HepG2 (cell line): ENCODE data around the gene RPP21. TPM values are rescaled to one million over a fixed set of nuclear protein-coding genes. Genes with fewer than 3 reads are reported as not detected.

Experiments used
- CREM ChIP-seq, 2 experiments: sonication (generic) in 1 of 2; formaldehyde crosslinking in 1 of 2; IDR thresholded peaks; 2 replicates each; pipeline versions ENCODE4 v1.4.0 to v1.6.1; 2016 to 2020; ENCODE audit warnings: antibody characterized with exemption in 1 of 2, mild to moderate bottlenecking in 1 of 2, missing genetic modification reagents in 1 of 2
- DR1 ChIP-seq: sonication (generic); formaldehyde crosslinking; IDR thresholded peaks from 2 replicates; pipeline ENCODE4 v1.8.0; 2021; ENCODE audit warnings: mild to moderate bottlenecking, missing genetic modification reagents, inconsistent platforms
- EP300 ChIP-seq, 3 experiments: sonication (generic) in 1 of 3; formaldehyde crosslinking in 1 of 3; IDR thresholded peaks; 2 replicates each; pipeline versions ENCODE4 v1.5.1 to v1.6.1; 2011 to 2020; ENCODE audit warnings: low read depth in 2 of 3, low read length in 2 of 3, borderline replicate concordance in 1 of 3, improper control_type of control experiment in 1 of 3, mild to moderate bottlenecking in 1 of 3, missing genetic modification reagents in 1 of 3, moderate library complexity in 1 of 3
- FOXA3 ChIP-seq: IDR thresholded peaks from 2 replicates; pipeline ENCODE4 v1.6.1; 2016; ENCODE audit warnings: missing genetic modification reagents, missing compliant biosample characterization
- FOXP1 ChIP-seq, 2 experiments: fragments of 450-650 bp in 1 of 2; IDR thresholded peaks; 2 replicates each; pipeline ENCODE4 v1.6.1; 2017 to 2018; ENCODE audit warnings: antibody characterized with exemption in 1 of 2
- GATAD2A ChIP-seq: IDR thresholded peaks from 2 replicates; pipeline ENCODE4 v1.6.1; 2016
- GPN1 ChIP-seq: sonication (generic); formaldehyde crosslinking; IDR thresholded peaks from 2 replicates; pipeline ENCODE4 v1.5.1; 2020; ENCODE audit warnings: missing genetic modification reagents, borderline replicate concordance
- HINFP ChIP-seq: sonication (generic); formaldehyde crosslinking; IDR thresholded peaks from 2 replicates; pipeline ENCODE4 v1.4.0; 2020; ENCODE audit warnings: low read depth, mild to moderate bottlenecking, missing genetic modification reagents
- HNRNPH1 ChIP-seq: fragments of 200-400 bp; formaldehyde crosslinking; optimal IDR thresholded peaks from 2 replicates; pipeline ENCODE3; 2017; ENCODE audit warnings: mild to moderate bottlenecking, low read depth, low read length
- HOXA7 ChIP-seq: sonication (generic); formaldehyde crosslinking; IDR thresholded peaks from 2 replicates; pipeline ENCODE4 v1.8.1; 2022; ENCODE audit warnings: mild to moderate bottlenecking, missing genetic modification reagents, moderate library complexity
- KDM1A ChIP-seq: IDR thresholded peaks from 2 replicates; pipeline ENCODE4 v1.6.1; 2016; ENCODE audit warnings: missing compliant biosample characterization
- KDM3A ChIP-seq: IDR thresholded peaks from 2 replicates; pipeline ENCODE4 v1.6.1; 2018; ENCODE audit warnings: low read depth, missing compliant biosample characterization
- KLF13 ChIP-seq: sonication (generic); formaldehyde crosslinking; IDR thresholded peaks from 2 replicates; pipeline ENCODE4 v1.4.0; 2020; ENCODE audit warnings: mild to moderate bottlenecking, missing genetic modification reagents
- MXD1 ChIP-seq: sonication (generic); formaldehyde crosslinking; IDR thresholded peaks from 2 replicates; pipeline ENCODE4 v1.4.0; 2020; ENCODE audit warnings: mild to moderate bottlenecking, missing genetic modification reagents
- MZF1 ChIP-seq: sonication (generic); formaldehyde crosslinking; IDR thresholded peaks from 2 replicates; pipeline ENCODE4 v1.8.1; 2023; ENCODE audit warnings: mild to moderate bottlenecking, missing genetic modification reagents, borderline replicate concordance
- NKX3-1 ChIP-seq: sonication (generic); formaldehyde crosslinking; IDR thresholded peaks from 2 replicates; pipeline ENCODE4 v1.5.0; 2020; ENCODE audit warnings: missing genetic modification reagents
- NONO ChIP-seq, 2 experiments: fragments of 450-650 bp in 1 of 2; sonication (generic) in 1 of 2; formaldehyde crosslinking in 1 of 2; IDR thresholded peaks in 1 of 2; conservative IDR thresholded peaks in 1 of 2; 2 replicates each; pipeline versions ENCODE4 v1.6.1 to v1.8.0; 2017 to 2022; ENCODE audit warnings: mild to moderate bottlenecking in 1 of 2, missing genetic modification reagents in 1 of 2, moderate library complexity in 1 of 2
- NRL ChIP-seq: sonication (generic); formaldehyde crosslinking; IDR thresholded peaks from 2 replicates; pipeline ENCODE4 v1.5.0; 2020; ENCODE audit warnings: missing genetic modification reagents, mild to moderate bottlenecking, moderate library complexity, borderline replicate concordance
- RARA ChIP-seq: IDR thresholded peaks from 2 replicates; pipeline ENCODE4 v1.6.1; 2016; ENCODE audit warnings: missing genetic modification reagents, missing compliant biosample characterization
- REXO4 ChIP-seq: sonication (generic); formaldehyde crosslinking; IDR thresholded peaks from 2 replicates; pipeline ENCODE4 v1.8.0; 2022; ENCODE audit warnings: missing genetic modification reagents, mild to moderate bottlenecking, borderline replicate concordance
- SMC3 ChIP-seq: IDR thresholded peaks from 2 replicates; pipeline ENCODE4 v1.6.1; 2011; ENCODE audit warnings: low read length, improper control_type of control experiment
- TSC22D2 ChIP-seq: sonication (generic); formaldehyde crosslinking; IDR thresholded peaks from 2 replicates; pipeline ENCODE4 v1.5.1; 2020; ENCODE audit warnings: missing genetic modification reagents, mild to moderate bottlenecking, borderline replicate concordance
- ZEB1 ChIP-seq: IDR thresholded peaks from 2 replicates; pipeline ENCODE4 v1.6.1; 2012; ENCODE audit warnings: mild to moderate bottlenecking, low read depth, inconsistent platforms; ENCODE audit not compliant: insufficient replicate concordance
- ZNF331 ChIP-seq: sonication (generic); formaldehyde crosslinking; IDR thresholded peaks from 2 replicates; pipeline ENCODE4 v1.4.0; 2020; ENCODE audit warnings: missing genetic modification reagents
- ZNF451 ChIP-seq: sonication (generic); formaldehyde crosslinking; IDR thresholded peaks from 2 replicates; pipeline ENCODE4 v1.5.0; 2020; ENCODE audit warnings: mild to moderate bottlenecking, missing genetic modification reagents
- ZNF558 ChIP-seq: sonication (generic); formaldehyde crosslinking; IDR thresholded peaks from 2 replicates; pipeline ENCODE4 v1.9.0; 2022; ENCODE audit warnings: mild to moderate bottlenecking, missing genetic modification reagents, borderline replicate concordance
- ZNF773 ChIP-seq: sonication (generic); formaldehyde crosslinking; IDR thresholded peaks from 2 replicates; pipeline ENCODE4 v1.4.0; 2020; ENCODE audit warnings: missing genetic modification reagents, borderline replicate concordance
- ZSCAN31 ChIP-seq: sonication (generic); formaldehyde crosslinking; IDR thresholded peaks from 2 replicates; pipeline ENCODE4 v1.5.0; 2020; ENCODE audit warnings: low read depth, mild to moderate bottlenecking, missing genetic modification reagents
- polyA plus RNA-seq, 8 experiments: library from polyadenylated mRNA; depleted of rRNA in 3 of 8; stranded (reverse) in 7 of 8; unstranded in 1 of 8; fragments of >200 nt; fragmentation: Illumina TruSeq in 4 of 8; extraction: Trizol in 4 of 8; gene quantifications; 2 replicates each; pipeline versions ENCODE4 v1.2.1 to v1.2.3, GENCODE V29; 2011 to 2016; ENCODE audit warnings: low read depth in 4 of 8, missing spikeins in 1 of 8, mixed read lengths in 1 of 8; ENCODE audit not compliant: insufficient read depth in 1 of 8
- total RNA-seq, 5 experiments: library from RNA; depleted of rRNA; stranded (reverse); fragments of >200 nt; fragmentation: Illumina TruSeq; extraction: Trizol; gene quantifications; 2 replicates each; pipeline ENCODE4 v1.2.3, GENCODE V29; 2016; ENCODE audit warnings: low read depth in 1 of 5
- TF ChIP-seq, protein P1 (sequence below): sonication (generic); formaldehyde crosslinking; IDR thresholded peaks from 2 replicates; pipeline ENCODE4 v1.8.1; 2023; ENCODE audit warnings: mild to moderate bottlenecking, missing genetic modification reagents, borderline replicate concordance

Gene RPP21
- total and polyA plus RNA-seq, 2 of the 13 experiments (the other 11 are each of a cell fraction or from before 2014, with no cell fraction given), result 53.1 to 72.3 TPM

GRCh38 chr6:30326526-30327231, 18.3 kb upstream of the RPP21 start, which contains the start of gene TRIM39 (continued):
- TF ChIP-seq TSC22D2 (CRISPR knock-in tag) (no peak), NKX3-1 (CRISPR knock-in tag) (peak; percentile 65; the same call in 1 of the 2 replicates), GPN1 (CRISPR knock-in tag) (no peak; the same call in 1 of the 2 replicates), CREM (IDR thresholded peaks at IDR 0.05) (no peak), CREM (CRISPR knock-in tag; IDR thresholded peaks at IDR 0.05) (peak; percentile 28; the same call in 1 of the 2 replicates), EP300 (IDR thresholded peaks at IDR 0.05; ENCODE audit: low read depth in 2 of 2, low read length in 2 of 2) (no peak; a peak in 1 of 4 replicates), EP300 (CRISPR knock-in tag; IDR thresholded peaks at IDR 0.05; ENCODE audit: borderline replicate concordance) (no peak), GATAD2A (CRISPR knock-in tag) (no peak), KDM3A (CRISPR knock-in tag) (peak; percentile 61; the same call in 1 of the 2 replicates), ZNF558 (peak; percentile 77; the same call in 1 of the 2 replicates), FOXA3 (CRISPR knock-in tag) (no peak), ZNF773 (0 out of 2 replicates have a peak, but pooled peaks have one; percentile 38), HOXA7 (peak; percentile 64; the same call in 1 of the 2 replicates), MXD1 (peak; percentile 76), ZSCAN31 (CRISPR knock-in tag) (peak; percentile 78; the same call in 1 of the 2 replicates), ZNF331 (CRISPR knock-in tag) (no peak), KDM1A (CRISPR knock-in tag) (no peak), HNRNPH1 (no peak), REXO4 (CRISPR knock-in tag) (no peak), KLF13 (CRISPR knock-in tag) (no peak), MZF1 (CRISPR knock-in tag) (0 out of 2 replicates have a peak, but pooled peaks have one; percentile 61), RARA (no peak), ZNF451 (CRISPR knock-in tag) (peak; percentile 86; the same call in 1 of the 2 replicates), ZEB1 (no peak), NONO (IDR thresholded peaks at IDR 0.05) (no peak), NONO (CRISPR knock-in tag; conservative IDR thresholded peaks at IDR 0.05) (peak; percentile 94; the same call in 1 of the 2 replicates), NRL (CRISPR knock-in tag) (peak; percentile 8; the same call in 1 of the 2 replicates), HINFP (CRISPR knock-in tag) (no peak), SMC3 (no peak), FOXP1 (IDR thresholded peaks at IDR 0.05) (no peak), FOXP1 (CRISPR knock-in tag; IDR thresholded peaks at IDR 0.05) (no peak), DR1 (CRISPR knock-in tag) (peak; percentile 16; the same call in 1 of the 2 replicates)
- TF ChIP-seq, protein P1, sequence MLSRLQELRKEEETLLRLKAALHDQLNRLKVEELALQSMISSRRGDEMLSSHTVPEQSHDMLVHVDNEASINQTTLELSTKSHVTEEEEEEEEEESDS (CRISPR knock-in tag), result no peak
